ENCODE measurements around the gene U2AF1.
"Not testable (repeated sequence)": the region's sequence is repeated elsewhere in the genome, so short reads cannot be mapped to it uniquely, and the experiment has no call there.

GRCh38 chr21:43072742-43073141 is 34.6 kb downstream of the U2AF1 start:
- TF ChIP-seq POLR2A (IDR thresholded peaks at IDR 0.05; ENCODE audit: low read depth); POLR2AphosphoS5 (IDR thresholded peaks at IDR 0.05); EP300 (IDR thresholded peaks at IDR 0.05): not testable (repeated sequence)
- TF ChIP-seq, protein P1, sequence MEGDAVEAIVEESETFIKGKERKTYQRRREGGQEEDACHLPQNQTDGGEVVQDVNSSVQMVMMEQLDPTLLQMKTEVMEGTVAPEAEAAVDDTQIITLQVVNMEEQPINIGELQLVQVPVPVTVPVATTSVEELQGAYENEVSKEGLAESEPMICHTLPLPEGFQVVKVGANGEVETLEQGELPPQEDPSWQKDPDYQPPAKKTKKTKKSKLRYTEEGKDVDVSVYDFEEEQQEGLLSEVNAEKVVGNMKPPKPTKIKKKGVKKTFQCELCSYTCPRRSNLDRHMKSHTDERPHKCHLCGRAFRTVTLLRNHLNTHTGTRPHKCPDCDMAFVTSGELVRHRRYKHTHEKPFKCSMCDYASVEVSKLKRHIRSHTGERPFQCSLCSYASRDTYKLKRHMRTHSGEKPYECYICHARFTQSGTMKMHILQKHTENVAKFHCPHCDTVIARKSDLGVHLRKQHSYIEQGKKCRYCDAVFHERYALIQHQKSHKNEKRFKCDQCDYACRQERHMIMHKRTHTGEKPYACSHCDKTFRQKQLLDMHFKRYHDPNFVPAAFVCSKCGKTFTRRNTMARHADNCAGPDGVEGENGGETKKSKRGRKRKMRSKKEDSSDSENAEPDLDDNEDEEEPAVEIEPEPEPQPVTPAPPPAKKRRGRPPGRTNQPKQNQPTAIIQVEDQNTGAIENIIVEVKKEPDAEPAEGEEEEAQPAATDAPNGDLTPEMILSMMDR (IDR thresholded peaks at IDR 0.05) = not testable (repeated sequence)

Measured in esophagus muscularis mucosa (tissue), 4 donors.